Hepatocyte (in vitro differentiated cells): ENCODE data around the gene ADPRS. TPM values are rescaled to one million over a fixed set of nuclear protein-coding genes. Genes with fewer than 3 reads are reported as not detected.

ENCODE experiments used
- DNase-seq: peaks from one replicate; pipeline ENCODE4 v3.0.0-alpha.2; 2016; ENCODE audit warnings: low spot score
- H2AFZ ChIP-seq: fragments of 200-600 bp; sonication (generic); 2 replicates; pipeline ENCODE4 v1.6.0; 2016; ENCODE audit warnings: antibody characterized with exemption, mild to moderate bottlenecking
- H3K27ac ChIP-seq: fragments of 200-600 bp; sonication (generic); 2 replicates; pipeline ENCODE4 v1.5.1; 2016; ENCODE audit warnings: mild to moderate bottlenecking
- H3K27me3 ChIP-seq: fragments of 200-600 bp; sonication (generic); 2 replicates; pipeline ENCODE4 v1.6.1; 2016
- H3K36me3 ChIP-seq: fragments of 200-600 bp; sonication (generic); replicated peaks from 2 replicates; pipeline ENCODE4 v1.5.1; 2016; ENCODE audit warnings: low read depth; ENCODE audit not compliant: insufficient read depth
- H3K4me1 ChIP-seq: fragments of 200-600 bp; sonication (generic); 2 replicates; pipeline ENCODE4 v1.5.1; 2016; ENCODE audit warnings: mild to moderate bottlenecking, moderate library complexity; ENCODE audit not compliant: insufficient read depth
- H3K4me2 ChIP-seq: fragments of 200-600 bp; sonication (generic); 2 replicates; pipeline ENCODE4 v1.6.0; 2016
- H3K4me3 ChIP-seq: fragments of 200-600 bp; sonication (generic); 2 replicates; pipeline ENCODE4 v1.5.1; 2016; ENCODE audit warnings: mild to moderate bottlenecking
- H3K79me2 ChIP-seq: fragments of 200-600 bp; sonication (generic); 2 replicates; pipeline ENCODE4 v1.6.0; 2017; ENCODE audit warnings: mild to moderate bottlenecking
- H3K9me2 ChIP-seq: fragments of 200-600 bp; sonication (generic); replicated peaks from 2 replicates; pipeline ENCODE4 v1.6.0; 2017; ENCODE audit warnings: mild to moderate bottlenecking; ENCODE audit not compliant: insufficient read depth
- H3K9me3 ChIP-seq: fragments of 200-600 bp; sonication (generic); 2 replicates; pipeline ENCODE4 v1.5.1; 2016; ENCODE audit warnings: low read depth, mild to moderate bottlenecking
- H4K20me1 ChIP-seq: fragments of 200-600 bp; sonication (generic); 2 replicates; pipeline ENCODE4 v1.6.0; 2016; ENCODE audit warnings: mild to moderate bottlenecking; ENCODE audit not compliant: insufficient read depth, poor library complexity, severe bottlenecking
- CTCF ChIP-seq: fragments of 200-600 bp; sonication (generic); IDR thresholded peaks from 2 replicates; pipeline ENCODE4 v1.5.1; 2016; ENCODE audit warnings: antibody characterized with exemption, mild to moderate bottlenecking; ENCODE audit not compliant: poor library complexity
- EZH2 ChIP-seq: fragments of 200-600 bp; sonication (generic); IDR thresholded peaks from 2 replicates; pipeline ENCODE4 v1.6.1; 2016; ENCODE audit warnings: antibody characterized with exemption, mild to moderate bottlenecking, borderline replicate concordance
- EZH2phosphoT487 ChIP-seq: fragments of 200-600 bp; sonication (generic); IDR thresholded peaks from one replicate; pipeline ENCODE4 v1.6.1; 2018; ENCODE audit warnings: antibody characterized with exemption, mild to moderate bottlenecking, low read depth, moderate library complexity; ENCODE audit not compliant: unreplicated experiment, severe bottlenecking
- WGBS: methylation state at CpG from one replicate; pipeline ENCODE4 v1.1.6; 2016; ENCODE audit warnings: low lambda C conversion rate; ENCODE audit errors: missing lambda C conversion rate; 5-methylcytosine and 5-hydroxymethylcytosine counted together
- polyA plus RNA-seq: library from polyadenylated mRNA; unstranded; fragments of >200 nt; fragmentation: Nextera tagmentation; extraction: Ambion mirVana; gene quantifications from 2 replicates; pipeline ENCODE4 v1.2.1, GENCODE V29; 2016
- total RNA-seq: library from RNA; depleted of rRNA; stranded (reverse); fragments of >200 nt; gene quantifications from 2 replicates; pipeline ENCODE4 v1.2.3, GENCODE V29; 2014

ADPRS gene
- total and polyA plus RNA-seq, 2 experiments from 2014 or later: 37.6 to 42.7 TPM

GRCh38 chr1:36112823-36113222, 24.1 kb downstream of the ADPRS start:
- TF ChIP-seq EZH2: no peak
- TF ChIP-seq EZH2phosphoT487: no peak
- no peak for TF ChIP-seq CTCF
- no peak overlapping the region for H3K27ac ChIP-seq
- no peak overlapping the region for H3K4me3 ChIP-seq
- H3K36me3 ChIP-seq: no peaks in the 10 kb centered on the region
- H3K79me2 ChIP-seq: no peaks in the 10 kb centered on the region
- DNase-seq: no peak
- no peaks in the 10 kb centered on the region for H4K20me1 ChIP-seq
- 89% methylated on average over 9 of the region's 9 CpGs for WGBS
- H3K27me3 ChIP-seq: no peaks in the 10 kb centered on the region
- H3K9me2 ChIP-seq: no peaks in the 10 kb centered on the region
- H3K9me3 ChIP-seq: no peaks in the 10 kb centered on the region
- H3K4me2 ChIP-seq: no peak overlapping the region
- H3K4me1 ChIP-seq: peaks cover 23% of the 10 kb centered on the region
- H2AFZ ChIP-seq: no peak overlapping the region

DNA sequence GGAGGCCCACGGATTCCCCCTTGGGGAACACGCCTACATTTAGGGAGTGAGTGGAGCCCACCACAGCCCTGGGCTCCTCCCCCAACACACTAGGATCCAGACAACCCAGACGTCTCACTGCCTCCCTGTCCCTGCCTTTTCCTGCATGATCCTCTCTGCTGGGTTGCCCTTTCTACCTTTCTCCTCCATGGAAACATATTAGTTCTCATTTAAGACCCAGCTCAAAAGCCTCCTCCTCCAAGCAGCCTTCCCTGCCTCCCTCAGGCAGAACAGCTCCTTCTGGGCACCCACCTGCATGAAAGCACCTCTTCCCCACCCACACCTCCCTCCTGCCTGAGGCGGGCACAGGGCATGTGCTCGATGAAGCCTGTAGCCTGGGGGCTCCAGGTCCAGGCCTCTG, 25.7 kb downstream of the ADPRS start:
- Histone ChIP-seq H3K4me2 (no peak overlapping the region), H3K79me2 (no peaks in the 10 kb centered on the region), H3K36me3 (no peaks in the 10 kb centered on the region), H3K9me3 (no peaks in the 10 kb centered on the region), H3K27me3 (no peaks in the 10 kb centered on the region), H3K4me1 (peaks cover 28% of the 10 kb centered on the region), H3K27ac (no peak overlapping the region), H3K9me2 (no peaks in the 10 kb centered on the region), H3K4me3 (no peak overlapping the region), H2AFZ (no peak overlapping the region), H4K20me1 (no peaks in the 10 kb centered on the region)
- TF ChIP-seq EZH2 (no peak), EZH2phosphoT487 (no peak), CTCF (no peak)
- WGBS: 87% methylated on average over 4 of the region's 5 CpGs
- no peak for DNase-seq

- TF ChIP-seq EZH2phosphoT487: no peak
- TF ChIP-seq EZH2: no peak
- no peak for TF ChIP-seq CTCF
- Histone ChIP-seq H2AFZ (no peak overlapping the region), H3K36me3 (no peaks in the 10 kb centered on the region), H3K9me3 (no peaks in the 10 kb centered on the region), H3K27ac (peak overlapping the region; percentile 55), H3K4me2 (peak overlapping the region; percentile 33), H3K79me2 (no peaks in the 10 kb centered on the region), H3K9me2 (no peaks in the 10 kb centered on the region), H3K4me3 (no peak overlapping the region), H3K27me3 (no peaks in the 10 kb centered on the region), H4K20me1 (no peaks in the 10 kb centered on the region), H3K4me1 (peaks cover 36% of the 10 kb centered on the region)
- WGBS: 66% methylated on average over 18 of the region's 18 CpGs
- DNase-seq: peak; percentile 58
Observed at GRCh38 chr1:36115200-36115669, 26.5 kb downstream of the ADPRS start.

- Histone ChIP-seq H3K79me2 (no peaks in the 10 kb centered on the region), H3K4me2 (no peak overlapping the region), H3K9me3 (no peaks in the 10 kb centered on the region), H3K9me2 (no peaks in the 10 kb centered on the region), H3K27me3 (no peaks in the 10 kb centered on the region), H2AFZ (no peak overlapping the region), H3K36me3 (no peaks in the 10 kb centered on the region), H3K4me3 (no peak overlapping the region), H3K4me1 (peaks cover 37% of the 10 kb centered on the region), H3K27ac (peak overlapping the region; percentile 55), H4K20me1 (no peaks in the 10 kb centered on the region)
- no peak for DNase-seq
- TF ChIP-seq CTCF (no peak), EZH2 (no peak), EZH2phosphoT487 (no peak)
- 64% methylated on average over 5 of the region's 5 CpGs for WGBS
Observed at GRCh38 chr1:36115931-36116330, 27.2 kb downstream of the ADPRS start.
